Activated CD8-positive, alpha-beta memory T cell treated with anti-CD3 and anti-CD28 coated beads for 4 hours (primary cell): ENCODE measurements around the gene HEXD.
"Not testable (repeated sequence)": the region's sequence is repeated elsewhere in the genome, so short reads cannot be mapped to it uniquely, and the experiment has no call there.

Experiments
- DNase-seq, 2 donors: peaks; one replicate each; pipeline ENCODE4 v3.0.0-alpha.2; 2020; ENCODE audit warnings: low read depth in 2 of 2

The HEXD gene

DNA sequence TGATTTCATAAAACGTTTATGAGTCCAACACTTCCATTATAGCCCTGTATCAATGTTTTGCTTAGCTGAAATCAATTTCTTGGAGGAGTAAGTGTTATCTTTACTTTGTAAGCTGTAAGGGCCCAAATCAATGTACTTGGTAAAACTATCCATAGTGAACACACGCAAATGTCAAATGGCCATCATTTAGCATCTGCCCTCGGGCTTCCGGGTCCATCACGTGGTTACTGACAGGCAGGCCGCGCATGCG lies 39.7 kb downstream of the HEXD start:
- peak in 1 of 2 donors; percentile 89 for DNase-seq

DNA sequence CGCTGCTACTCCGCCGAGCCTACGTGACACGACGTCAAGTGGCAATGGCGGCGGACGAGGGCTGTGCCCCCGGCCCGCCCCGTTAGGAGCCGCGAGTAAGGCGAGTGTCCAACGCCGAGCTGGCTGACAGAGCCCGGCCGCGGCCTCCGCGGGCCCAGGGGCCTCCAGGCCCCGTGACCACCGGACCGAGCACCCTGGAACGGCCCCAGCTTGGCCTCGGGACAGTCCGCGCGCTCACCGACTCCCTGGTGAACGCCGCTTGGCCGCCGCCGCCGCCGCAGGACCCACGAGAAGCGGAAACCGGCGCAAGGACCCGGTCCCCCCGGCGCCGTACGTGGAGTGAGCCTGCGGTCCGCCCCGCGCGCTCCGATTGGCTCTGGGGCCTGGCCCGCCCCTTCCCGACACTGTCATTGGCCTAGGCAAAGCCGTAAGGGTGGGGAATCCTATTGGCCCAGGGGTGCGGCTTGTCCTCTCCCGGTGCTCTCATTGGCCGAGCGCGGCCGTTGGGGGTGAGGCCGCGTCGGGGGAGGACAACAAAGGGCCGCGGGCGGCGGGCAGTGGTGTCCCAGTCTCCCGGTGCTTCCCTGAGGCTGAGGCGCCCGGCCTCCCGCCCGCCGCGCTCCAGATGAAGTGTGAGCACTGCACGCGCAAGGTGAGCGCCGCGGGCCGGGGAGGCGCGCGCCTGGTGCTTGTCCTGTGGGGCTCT lies 40.2 kb downstream of the HEXD start, which contains the start of gene NARF:
TSS of gene NARF (plus strand) at position 563 of the 706 bp plus-strand sequence. CDS start at position 626, 63 bp downstream.
- DNase-seq: peak; percentile 92

DNA sequence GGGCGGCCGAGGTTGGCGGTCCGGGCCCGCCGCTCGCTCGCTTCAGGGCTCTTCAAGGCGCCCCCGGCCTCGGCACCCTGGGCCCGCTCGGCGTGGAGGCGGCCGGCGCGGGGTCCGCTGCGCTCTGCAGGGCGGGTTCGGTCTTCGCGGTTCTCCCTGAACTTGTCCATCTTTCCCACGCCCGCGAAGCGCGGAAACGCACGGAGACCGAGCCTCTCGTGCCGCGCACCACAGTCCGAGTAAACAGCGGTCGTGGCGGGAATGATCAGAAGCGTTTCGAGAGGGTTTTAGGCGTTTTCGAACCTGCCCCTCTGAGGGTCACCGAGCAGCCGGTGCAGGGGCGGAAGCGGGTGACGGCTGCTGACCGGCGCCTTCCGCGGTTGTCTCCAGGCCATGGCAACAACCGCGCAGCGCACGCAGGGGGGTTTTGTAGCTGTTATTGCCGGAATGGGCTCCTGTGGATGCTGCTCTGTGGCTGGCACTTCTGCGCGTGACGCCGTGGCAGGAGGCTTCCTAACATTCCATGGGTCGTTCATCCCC lies 40.8 kb downstream of the HEXD start:
- DNase-seq: no peak

DNA sequence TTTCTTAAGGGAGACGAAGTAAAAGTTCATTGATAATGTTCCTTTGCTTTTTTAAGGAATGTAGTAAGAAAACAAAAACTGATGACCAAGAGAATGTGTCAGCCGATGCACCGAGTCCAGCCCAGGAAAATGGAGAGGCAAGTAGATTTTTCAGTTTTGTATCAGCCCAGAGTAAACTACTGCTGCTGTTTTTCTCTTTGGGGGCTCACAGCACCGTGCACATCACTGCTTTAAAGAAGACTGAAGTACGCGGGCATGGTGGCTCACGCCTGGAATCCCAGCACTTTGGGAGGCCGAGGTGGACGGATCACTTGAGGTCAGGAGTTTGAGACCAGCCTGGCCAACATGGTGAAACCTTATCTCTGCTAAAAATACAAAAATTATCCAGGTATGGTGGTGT lies 41.8 kb downstream of the HEXD start:
- not testable (repeated sequence) for DNase-seq

DNA sequence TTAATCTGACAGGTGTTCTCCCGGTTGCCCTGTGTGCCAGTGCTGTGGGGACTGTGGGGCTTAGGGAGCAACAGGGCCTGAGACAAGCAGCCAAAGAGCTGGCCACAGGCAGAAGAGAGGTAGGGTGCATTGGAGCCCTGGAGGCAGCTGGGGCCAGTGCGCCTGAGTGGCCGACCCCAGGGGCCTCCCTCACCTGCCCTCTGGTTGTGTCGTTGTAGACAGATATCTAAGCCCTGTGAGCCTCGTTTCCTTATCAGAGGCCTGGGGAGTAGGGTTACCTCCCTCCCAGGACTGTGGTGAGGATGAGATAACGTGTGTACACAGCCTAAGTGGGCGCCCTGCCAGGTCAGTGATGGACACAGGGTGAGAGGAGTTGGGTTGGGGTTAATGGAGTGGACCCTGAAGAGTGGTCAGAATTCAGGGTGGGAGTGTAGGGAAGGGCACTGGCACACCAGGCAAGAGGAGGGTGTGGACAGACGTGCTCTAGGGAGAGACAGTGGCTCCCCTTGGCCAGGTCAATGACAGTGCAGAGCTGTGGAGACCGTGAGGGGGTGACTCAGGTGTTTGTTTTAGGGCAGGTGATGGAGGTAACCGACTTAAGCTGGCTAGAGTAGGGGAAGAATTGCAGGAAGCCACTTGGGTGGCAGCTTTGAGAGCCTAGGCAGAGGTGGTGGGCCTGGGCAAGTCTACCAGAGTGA lies 43.8 kb downstream of the HEXD start:
- no peak for DNase-seq

DNA sequence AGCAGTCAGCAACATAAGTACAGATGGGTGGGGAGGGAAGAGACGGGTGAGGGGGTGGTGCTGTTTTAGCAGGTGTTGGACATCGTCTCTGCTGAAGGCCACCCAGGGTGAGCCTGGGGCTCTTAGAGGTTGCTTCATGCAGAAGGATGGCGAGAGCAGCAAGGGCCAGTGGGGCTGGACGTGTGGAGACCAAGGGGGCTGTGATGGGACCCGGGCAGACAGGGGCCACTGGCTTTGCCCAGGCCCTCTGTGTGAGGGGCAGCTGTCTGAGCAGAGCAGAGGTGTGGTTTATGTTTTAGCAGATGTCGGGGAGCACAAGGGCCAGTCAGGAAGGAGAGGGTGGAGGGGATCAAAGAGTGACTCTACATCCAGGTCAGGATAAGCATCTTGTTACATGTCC lies 45.2 kb downstream of the HEXD start:
- no peak for DNase-seq

DNA sequence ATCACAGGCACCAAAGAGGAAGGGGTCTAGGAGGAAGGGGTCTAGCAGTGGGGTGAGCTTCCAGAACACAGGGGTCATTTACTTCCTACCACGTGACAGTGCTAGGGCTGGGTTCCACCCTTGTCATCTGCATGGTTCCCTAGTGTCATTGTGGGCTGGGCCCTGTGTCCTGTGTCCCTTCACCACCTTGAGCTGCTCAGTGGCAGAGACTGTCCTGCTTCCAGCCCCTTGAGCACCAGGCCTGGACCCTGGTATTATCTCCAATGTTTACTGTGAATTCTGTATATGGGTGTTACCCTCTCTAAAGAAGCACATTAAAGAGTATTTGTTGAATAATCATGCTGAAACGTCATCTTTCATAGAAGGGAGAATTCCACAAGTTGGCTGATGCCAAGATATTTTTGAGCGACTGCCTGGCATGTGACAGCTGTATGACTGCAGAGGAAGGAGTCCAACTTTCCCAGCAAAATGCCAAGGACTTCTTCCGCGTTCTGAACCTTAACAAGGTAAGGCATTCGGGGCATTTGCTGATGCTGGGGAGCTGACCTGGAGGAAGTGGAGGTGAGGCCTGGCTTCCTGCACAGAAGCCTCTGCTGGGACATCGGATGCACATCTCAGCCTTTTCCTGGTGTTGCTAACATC lies 45.9 kb downstream of the HEXD start:
- DNase-seq: no peak

DNA sequence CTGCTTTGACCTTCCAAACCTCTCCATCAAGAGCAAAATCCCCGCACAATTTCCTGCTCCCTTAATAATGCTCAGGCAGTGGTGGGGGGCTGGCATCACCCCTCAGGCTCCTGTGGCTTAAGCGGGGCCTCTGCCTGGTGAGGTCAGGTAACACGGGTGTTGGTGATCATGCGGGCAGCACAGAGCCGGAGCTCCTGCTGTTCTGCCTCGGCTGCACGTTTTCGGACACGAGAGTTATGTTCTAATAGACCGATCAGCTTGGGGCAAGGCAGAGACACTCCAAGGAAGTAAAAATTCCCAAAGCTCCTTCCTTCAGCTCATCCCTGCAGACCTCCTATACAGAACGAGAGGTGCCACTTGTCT lies 46.4 kb downstream of the HEXD start:
- no peak for DNase-seq

DNA sequence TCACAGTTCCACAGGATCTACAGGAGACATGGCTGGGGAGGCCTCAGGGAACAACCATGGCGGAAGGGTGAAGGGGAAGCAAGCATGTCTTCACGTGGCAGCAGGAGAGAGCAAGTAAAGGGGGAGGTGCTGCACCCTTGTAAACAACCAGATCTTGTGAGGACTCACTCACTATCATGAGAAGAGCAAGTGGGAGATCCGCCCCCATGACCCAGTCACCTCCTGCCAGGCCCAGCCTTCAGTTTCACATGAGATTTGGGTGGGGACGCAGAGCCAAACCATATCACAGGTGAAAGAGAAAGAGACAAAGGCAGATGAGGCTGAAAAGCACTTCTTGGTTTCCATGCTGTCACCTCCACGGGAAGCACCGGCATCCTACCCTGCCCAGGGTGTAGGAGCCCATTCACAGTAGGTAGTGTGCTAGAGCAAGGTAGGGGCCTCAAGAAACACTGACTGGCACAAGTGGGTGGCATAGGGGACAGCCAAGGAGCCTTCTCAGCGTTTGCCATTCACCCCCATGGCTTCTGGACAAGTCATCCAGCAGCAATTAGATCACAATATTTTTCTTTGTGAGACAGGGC lies 47.0 kb downstream of the HEXD start:
- no peak for DNase-seq

DNA sequence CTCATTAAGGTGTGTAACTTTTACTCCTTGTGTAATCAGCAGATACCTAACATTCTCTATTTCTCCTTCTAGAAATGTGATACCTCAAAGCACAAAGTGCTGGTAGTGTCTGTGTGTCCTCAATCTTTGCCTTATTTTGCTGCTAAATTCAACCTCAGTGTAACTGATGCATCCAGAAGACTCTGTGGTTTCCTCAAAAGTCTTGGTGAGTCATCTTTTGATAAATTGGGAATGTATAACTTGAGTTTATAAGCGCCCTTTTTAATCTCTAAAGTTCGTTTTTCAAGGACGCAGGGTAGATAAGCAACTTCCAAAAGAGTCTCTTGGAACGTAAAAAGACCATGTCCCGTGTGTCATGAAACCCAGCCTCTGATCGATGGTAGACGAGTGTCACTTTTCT lies 50.5 kb downstream of the HEXD start:
- DNase-seq: no peak

DNA sequence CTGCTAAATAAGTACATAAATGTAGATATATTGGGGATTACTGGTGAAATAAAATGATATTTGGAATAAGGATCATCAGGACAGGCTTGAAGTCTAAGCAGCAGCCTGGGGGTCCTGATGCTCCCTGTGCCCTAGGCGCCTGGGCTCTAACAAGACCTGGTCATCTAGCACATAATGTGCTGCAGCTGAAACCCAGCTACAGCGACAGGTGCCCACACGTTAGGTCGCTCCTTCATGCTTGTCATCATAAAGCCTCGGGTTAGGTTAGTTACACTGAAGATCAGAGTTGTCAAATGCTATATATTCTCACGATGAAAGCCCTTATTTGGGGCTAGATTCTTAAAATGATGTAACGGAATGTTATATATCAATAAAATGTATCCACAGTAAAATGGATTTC lies 51.9 kb downstream of the HEXD start:
- no peak for DNase-seq

DNA sequence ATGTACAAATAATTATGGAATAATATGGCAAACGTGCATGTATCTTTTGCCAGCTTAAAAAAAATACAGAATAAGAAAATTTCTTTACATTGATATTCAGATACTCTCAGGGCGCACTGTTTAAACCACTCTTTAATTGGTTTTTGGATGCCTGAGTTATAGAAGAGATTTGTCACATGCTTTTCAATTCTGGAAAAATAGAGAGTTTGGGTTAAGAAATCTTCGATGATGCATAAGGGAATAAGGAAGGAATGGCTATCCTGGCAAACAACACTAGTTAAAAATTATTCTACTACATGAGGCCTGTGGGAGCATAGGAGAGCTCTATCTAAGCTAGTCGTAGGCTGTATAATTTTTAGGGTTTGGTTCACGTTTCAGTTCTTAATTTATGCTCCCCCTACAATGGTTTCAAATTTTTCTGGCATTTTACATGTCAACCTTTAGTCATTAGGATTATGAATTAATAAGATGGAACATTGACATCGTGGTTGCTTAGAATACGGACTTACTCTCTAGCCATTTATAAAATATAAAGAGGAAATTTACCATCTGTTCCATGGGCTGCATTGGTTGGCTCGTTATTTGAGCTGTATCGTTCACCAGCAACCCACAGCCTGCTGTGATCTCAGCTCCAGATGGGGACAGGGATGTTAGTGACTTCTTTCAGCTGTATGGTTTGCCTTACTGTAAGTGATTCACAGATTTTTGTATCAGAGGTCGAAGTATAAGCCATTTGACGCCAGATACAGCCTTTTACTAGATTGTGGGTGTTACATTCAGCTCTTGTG lies 56.3 kb downstream of the HEXD start:
- no peak for DNase-seq

DNA sequence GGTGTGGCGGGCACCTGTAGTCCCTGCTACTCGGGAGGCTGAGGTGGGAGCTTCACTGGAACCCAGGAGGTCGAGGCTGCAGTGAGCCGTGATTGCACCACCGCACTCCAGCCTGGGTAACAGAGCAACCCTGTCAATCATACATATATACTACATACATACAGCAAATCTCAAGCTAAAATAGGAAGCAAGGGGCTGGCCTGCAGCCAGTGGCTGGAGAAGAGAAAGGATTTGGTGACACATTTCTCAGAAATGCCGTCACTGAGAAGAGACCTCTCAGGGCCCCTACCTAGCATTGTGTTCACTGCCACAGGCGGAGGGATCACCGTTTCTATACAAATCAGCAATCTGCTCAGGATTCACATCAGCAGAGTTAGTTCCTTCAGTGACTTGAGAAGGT lies 57.3 kb downstream of the HEXD start:
- DNase-seq: no peak

DNA sequence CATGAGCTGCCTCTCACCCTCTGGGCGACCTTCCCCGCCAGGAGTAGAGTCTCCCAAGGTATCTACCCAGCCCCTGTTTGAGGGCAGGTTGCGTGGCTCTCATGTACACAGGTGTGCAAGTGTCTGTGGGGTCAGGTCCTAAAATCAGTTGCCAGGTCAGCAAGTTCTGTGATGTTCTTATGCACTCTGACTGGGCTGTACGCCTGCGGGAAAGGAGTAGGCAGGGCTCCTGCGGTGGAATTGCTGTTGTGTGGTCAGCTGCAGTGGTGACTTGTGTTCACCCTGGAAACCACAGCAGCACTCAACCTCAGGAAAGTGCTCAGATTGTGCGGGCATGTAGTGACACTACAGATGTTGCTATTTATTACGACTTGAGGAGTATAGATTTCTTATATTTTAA lies 59.8 kb downstream of the HEXD start:
- no peak for DNase-seq

DNA sequence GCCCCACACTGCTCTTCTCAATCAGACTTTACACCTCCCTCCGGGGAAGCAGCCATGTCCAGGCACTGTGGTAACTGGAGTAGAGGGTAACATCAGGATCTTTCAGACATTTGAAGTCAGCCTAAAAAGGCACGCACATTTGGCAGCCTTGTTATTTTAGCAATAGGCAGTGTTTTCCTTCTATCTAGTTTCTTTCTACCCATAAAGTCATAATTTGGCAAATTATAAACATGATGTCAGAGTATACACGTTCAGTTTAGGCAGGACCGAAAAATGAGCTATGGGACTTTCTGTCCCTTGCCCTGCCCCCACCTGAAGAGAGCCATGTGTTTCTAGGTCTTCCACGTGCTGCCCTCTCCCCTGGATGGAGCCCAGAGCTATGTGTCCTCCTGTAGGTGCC lies 61.5 kb downstream of the HEXD start:
- no peak for DNase-seq

DNA sequence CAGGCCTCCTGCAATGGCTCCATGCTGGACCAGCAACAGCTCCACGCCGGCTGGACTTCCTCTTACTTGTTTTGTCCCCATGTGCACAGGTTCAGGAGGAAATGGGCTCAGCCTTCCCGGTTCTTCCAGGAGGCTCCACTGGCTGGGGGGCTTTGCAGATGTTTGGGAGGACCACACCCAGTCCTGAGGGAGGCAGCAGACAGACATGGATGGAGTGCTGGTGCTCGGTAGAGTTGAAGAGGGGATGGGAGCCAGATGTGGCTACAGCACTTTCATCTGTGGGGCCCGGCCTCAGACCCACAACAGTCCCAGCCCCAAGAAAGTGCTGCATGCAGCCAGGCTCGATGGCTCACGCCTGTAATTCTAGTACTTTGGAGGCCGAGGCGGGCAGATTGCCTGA lies 62.2 kb downstream of the HEXD start:
- DNase-seq: no peak

DNA sequence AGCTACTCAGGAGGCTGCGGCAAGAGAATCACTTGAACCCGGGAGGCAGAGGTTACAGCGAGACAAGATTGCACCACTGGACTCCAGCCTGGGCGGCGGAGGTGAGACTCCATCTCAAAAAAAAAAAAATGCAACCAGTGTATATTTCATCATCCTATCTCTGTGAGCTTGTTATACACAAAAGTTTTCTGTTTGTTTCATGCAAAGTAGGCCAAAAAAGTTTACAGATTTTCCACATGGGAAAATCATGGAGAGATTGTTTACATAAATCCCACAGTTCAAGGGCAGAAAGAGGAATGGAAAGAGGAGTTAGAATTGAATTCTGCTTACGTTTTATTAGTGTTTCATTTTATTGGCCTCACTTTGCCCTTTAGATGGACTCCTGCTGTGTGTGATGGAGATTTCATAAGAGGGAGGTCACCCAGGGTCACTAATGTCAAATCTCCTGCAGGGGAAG lies 65.1 kb downstream of the HEXD start:
- DNase-seq: no peak

DNA sequence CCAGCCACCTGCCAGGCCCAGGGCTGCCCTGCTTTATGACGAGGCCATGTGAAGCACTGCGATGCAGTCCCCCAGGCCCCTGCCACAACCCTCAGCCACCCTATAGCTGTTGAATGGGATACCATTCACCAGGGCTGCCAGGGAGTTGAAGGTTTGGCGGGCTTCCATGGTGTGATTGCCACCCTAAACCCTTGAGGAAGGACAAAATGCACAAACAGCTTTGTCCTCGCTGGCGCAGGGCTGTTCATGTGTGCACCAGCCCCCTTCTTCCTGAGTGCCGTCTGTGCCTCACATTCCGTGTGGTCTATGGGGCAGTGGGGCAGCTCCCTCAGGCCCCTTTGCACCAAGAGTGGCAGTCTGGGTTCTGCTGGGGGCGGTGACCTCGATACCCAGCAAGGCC lies 65.7 kb downstream of the HEXD start:
- no peak for DNase-seq

DNA sequence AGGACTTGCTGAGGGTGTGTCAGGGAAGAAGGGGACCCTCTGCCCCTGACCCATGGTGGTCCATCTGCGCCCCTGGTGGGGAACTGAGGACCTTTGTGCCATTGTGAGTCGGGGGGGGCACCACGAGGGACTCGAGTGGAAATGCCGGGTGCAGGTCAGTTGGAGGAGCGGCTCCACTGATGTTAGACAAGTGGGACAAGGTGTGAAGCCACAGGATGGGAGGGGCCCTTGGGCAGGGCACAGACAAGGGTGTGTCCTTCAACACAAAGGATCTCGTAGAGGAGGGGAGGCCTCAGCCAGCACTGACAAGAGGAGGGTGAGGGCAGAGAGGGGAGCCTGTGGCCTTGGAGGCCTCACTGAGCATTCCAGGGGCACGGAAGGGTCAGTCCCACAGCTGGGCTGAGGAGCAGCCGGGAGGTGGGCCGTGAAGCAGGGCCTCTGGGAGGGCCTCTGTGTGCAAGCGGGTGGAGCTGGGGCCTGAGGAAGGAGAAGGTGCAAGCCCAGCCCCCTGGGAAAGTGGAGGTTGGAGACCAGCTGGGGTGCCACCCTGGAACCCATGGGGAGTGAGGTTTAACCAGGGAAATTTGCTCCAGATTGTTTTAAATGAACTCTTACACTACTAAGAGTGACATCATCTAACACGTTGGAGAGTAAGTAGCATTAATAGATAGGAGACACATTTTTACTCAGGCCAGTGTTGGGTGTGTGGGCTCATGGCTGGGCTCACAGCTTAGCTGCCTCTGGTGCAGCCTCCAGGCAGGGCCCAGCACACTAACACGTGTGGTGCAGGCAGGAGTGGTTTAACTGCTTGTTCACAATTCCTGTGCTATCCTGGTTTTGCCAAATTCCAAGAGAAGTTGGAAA lies 68.3 kb downstream of the HEXD start:
- no peak for DNase-seq

DNA sequence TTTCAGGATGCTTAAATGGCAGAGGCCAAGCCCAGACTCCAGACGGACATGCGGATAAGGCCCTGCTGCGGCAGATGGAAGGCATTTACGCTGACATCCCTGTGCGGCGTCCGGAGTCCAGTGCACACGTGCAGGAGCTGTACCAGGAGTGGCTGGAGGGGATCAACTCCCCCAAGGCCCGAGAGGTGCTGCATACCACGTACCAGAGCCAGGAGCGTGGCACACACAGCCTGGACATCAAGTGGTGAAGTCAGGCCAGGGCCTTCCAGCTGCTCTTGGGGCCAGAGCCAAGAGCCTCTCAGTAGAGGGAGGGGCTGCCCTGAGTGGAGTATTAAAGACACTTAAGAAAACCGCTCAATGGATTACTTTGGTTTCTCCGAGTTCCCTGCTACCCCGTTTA lies 69.8 kb downstream of the HEXD start:
- DNase-seq: no peak

DNA sequence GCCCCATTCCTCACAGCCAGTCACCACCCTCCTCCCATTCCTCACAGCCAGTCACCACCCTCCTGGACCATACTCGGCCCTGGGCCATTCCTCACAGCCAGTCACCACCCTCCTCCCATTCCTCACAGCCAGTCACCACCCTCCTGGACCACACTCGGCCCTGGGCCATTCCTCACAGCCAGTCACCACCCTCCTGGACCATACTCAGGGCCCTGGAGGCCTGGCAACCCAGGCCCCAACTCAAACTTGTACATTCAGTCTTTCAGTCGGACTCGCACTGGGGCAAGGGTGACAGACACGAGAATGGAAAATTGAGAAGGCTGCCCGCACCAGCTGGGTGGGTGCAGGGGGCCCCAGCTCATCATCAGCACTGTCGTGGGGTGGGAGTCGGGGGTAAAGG lies 71.0 kb downstream of the HEXD start:
- no peak for DNase-seq
